ENCODE measurements around the gene AVEN.
"Not testable (repeated sequence)": the region's sequence is repeated elsewhere in the genome, so short reads cannot be mapped to it uniquely, and the experiment has no call there.

AVEN gene

DNA sequence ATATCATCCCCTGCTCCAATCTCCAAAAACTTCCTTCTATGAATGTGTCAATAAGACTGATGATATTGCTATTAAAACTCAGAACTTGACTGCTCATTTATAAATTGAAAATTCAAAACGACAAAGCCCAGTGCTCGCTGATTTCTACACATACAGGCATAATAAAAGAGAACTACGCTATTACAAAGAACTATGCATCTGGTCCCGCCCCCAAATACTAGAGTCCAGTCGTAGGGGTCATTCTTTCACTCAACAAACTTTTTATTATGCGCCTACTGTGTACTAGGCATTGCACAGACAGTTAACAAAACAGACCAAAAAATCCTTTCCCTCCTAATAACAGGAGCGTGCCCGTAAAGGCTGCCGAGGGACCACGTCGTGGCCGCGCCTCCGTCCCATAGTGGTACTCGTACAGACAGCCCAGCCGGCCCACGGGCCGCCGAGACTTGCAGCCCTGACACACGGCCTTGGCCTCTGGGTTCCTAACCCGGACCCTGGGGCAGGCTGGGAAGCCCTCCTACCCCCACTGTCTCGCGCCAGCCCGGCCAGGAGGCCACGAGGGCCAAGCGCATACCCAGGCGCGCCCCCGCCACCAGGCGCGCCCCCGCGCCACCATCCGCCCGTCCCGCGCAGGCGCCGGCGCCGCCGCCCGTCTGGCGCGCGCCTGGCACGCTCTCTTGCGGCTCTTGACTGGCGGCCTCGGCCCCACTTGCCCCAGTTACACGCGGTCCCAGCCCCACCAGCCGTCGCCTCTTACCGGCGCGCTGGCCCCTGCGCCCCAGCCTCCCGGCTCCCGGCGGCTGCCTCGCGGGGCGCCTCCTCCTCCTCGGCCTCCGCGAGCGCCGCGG is 757 bp downstream of the AVEN start:
- peak; percentile 81 to 92 (median 87) for DNase-seq

DNA sequence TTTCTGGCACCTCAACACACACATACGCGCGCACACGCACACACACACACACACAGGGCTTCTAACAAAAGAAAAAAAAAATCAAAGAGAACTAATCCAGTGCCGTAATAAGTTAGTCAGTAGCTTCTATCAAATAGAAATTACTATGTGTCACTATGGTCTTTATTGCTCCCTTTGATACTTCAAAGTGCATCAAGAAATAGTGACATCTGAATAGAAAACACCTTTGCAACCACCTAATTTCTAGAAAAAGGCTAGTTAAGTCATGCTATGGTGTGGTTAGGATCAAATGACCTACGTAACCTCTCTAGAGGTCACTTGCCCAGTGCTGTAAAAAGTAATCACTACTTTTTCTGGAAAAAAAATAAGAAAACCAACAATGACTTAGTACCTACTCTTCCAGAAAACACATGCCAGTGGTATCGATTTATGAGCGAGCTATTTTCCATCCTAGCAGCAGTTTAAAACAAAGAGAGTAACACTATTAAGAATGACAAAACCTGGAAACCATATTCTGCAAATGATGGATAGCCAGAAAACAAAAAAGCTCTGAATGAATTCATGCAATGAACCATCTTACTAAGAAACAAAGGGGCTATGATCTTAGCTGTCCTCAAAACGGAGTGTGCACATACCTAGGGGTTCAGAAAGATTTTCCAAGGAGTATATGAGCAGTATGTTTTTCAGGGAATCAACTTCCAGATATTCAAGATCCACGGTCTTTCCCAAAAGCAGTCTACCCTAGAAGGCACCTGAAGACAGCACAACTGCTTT is 6.8 kb downstream of the AVEN start:
- DNase-seq: no peak

DNA sequence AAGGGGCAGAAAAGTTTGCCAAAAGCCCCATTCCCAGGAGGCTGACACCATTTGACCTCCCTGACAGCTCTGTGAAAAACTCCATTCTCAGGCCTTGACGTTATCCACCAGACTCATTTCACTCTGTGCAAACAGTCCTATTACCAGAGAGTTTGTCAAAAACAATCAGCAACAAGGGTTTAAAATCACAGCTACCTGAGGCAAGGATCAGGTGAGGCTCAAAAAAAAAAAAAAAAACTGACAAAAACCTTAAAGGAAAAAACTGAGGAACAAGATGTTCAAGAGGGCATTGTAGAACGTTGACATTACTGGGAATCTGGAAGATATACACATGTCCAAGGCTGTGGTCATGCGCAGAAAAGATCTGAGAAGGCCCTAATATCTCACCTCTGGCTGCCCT is 11.4 kb downstream of the AVEN start:
- no peak for DNase-seq

DNA sequence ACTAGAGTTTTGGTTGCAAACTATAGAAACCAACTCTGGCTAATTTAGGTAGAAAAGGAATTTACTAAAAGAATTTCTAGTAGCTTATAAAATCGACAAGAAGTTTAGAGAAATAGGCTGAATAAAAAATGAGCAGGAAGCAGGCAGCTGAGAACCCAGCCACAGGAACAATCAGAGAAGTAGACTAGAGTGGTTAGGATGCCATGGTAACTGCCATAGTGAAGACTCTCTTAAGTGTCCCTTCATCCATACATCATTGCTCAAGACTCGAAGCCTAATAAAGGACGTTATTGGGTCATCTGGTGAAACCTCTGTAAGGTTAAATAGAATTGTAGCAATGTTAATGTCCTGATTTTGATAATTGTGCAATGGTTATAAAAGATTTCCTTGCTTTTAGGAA is 13.8 kb downstream of the AVEN start:
- no peak for DNase-seq

DNA sequence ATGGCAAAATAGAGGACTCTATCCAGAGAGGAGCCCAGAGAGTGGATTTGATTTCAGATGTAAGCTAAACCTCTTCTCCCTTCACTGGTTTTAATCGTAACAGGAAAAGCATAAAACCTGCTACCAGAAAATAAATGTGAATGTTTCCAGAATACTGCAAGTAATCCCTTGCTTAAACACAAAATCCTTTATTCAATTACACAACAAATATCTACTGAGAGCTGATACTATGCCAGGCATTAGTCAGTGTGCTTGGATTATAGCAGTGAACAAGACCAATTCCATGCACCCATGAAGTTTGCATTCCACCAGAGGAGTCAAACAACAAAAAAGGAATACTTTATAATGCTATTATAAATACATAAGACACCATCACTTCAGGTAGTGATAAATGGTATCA is 15.1 kb downstream of the AVEN start:
- DNase-seq: no peak

DNA sequence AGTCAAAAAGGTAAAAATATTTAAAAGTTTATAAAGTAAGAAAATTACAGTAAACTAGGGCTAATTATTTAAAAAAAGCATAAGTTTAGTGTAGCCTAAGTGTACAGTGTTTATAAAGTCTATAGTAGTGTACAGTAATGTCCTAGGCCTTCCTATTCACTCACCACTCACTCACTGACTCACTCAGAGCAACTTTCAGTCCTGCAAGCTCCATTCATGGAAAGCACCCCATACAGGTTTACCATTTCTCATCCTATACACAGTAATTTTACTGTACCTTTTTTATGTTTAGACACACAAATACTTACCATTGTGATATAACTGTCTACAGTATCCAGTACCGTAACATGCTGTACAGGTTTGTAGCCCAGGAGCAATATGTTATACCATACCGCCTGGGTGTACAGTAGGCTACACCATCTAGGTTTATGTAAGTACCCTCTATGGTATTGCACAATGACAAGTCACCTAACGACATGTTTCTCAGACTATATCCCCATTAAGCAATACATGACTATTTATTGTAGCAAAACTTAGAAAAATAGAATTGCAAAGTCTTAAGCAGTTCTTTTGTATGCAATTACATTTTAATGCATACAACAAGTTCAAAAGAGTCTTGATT is 19.5 kb downstream of the AVEN start:
- DNase-seq: no peak

DNA sequence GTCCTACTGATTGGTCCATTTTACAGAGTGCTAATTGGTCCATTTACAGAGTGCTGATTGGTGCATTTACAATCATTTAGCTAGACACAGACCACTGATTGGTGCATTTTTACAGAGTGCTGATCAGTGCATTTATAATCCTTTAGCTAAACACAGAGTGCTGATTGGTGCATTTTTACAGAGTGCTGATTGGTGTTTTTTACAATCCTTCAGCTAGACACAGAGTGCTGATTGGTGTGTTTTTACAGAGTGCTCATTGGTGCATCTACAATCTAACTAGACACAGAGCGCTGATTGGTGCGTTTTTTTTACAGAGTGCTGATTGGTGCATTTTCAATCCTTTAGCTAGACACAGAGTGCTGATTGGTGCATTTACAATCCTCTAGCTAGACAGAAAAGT is 20.3 kb downstream of the AVEN start:
- DNase-seq: not testable (repeated sequence)

DNA sequence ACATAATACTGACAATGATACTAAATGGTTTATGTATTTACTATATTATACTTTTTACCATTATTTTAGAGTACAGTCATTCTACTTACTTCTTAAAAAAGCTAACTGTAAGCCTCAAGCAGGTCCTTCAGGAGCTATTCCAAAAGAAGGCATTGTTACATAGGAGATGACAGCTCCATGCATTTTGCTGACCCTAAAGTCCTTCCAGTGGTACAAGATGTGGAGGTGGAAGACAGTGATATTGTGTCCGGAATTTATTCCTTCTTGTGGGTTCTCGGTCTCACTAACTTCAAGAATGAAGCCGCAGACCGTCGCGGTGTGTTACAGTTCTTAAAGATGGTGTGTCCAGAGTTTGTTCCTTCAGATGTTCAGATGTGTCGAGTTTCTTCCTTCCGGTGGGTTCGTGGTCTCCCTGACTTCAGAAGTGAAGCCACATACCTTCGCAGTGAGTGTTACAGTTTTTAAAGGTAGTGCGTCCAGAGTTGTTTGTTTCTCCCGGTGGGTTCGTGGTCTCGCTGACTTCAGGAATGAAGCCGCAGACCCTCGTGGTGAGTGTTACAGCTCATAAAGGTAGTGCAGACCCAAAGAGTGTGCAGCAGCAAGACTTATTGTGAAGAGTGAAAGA is 20.9 kb downstream of the AVEN start:
- no peak for DNase-seq

DNA sequence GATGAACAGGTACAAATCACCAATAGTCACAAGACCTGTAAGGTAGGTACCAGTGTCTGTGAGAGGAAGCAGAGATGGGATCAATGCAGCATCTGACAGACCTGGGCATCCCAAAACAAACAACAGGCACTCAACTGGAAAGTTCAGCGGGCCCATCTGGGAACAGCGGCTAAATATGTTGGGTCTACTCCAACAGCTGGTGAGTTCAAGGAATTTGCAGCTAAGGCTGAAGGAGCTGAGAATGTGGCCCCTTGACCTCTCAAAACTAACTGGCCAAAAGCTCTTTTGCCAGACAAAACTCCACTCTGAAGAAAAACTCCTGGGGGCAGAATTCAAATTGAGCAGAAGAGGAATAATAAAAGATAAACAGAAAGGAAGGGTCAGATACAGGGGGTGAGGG is 24.4 kb downstream of the AVEN start:
- DNase-seq: no peak

DNA sequence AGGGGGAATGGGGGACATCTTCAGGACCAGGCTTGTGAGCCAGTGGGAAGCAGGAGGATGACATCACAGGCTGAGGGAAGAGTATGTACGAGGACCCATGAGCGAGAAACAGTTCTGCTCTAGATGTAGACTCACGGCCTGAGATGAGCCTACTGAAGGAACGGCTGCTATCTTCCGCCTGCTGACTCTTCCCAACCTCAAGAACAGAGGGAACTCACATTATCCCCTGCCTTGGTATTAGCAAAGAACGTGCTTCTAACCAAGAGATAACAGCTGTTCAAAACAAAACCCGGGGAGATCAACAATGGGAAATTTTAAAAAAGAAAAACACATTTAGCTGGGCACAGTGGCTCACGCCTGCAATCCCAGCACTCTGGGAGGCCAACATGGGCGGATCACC is 25.3 kb downstream of the AVEN start:
- DNase-seq: no peak

DNA sequence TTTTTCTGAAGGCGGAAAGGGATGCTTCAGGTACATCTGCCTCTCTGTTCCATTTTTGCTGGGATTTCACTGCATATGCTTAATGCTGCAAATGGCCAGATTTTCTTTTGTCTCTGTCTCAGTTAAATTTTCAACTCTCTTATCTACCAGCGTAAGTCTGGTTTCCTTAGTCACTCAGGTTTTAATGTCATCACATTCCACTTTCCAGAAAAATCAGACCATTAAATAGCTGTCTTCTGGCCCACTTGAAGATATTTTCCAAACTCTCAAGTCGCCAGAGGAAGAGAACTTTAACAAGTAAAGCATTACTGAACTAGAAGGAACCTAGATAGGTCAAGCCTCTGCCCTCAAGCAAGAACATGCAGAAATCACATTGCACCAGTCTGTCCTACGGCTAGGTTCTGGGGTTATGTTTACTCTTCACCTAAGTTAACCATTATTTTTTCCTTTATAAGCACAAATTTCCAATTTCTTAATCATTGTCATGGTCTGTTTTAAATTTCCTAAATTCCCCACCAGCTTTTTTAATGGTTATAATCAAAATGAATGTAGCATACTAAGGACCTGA is 26.5 kb downstream of the AVEN start:
- DNase-seq: no peak

DNA sequence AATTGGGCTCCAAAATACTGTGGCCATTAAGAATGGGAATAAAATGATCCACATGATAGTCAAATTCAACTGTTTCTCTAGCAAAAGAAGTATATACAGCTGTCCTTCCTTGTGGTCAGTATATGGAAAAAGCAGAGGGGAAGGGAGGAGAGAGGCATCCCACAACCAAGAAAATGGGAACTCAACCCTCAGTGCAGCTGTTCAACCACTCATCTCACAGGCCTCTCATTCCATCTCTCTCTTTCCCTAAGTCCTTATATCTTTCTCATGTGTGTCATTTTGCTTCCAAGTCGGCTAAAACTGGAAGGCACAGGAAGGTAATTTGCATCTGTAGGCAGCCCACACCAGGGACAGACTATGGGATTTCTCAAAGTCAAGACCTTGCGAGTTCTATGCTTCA is 27.5 kb downstream of the AVEN start:
- no peak for DNase-seq

DNA sequence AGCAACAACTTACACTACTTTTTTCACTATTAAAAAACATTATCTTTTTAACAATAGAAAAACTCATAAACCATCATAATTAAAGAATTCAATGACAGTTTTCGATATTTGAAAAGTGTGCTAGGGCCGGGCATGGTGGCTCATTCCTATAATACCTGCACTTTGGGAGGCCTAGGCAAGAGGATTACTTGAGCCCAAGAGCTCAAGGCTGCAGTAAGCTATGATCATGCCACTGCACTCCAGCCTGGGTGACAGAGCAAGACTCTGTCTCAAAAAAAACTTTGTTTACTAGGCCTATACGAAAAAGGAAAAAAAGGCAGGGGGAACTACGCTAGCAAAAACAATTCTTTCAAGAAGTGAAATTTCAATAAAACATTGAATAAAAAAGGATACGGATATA is 28.1 kb downstream of the AVEN start:
- DNase-seq: no peak

DNA sequence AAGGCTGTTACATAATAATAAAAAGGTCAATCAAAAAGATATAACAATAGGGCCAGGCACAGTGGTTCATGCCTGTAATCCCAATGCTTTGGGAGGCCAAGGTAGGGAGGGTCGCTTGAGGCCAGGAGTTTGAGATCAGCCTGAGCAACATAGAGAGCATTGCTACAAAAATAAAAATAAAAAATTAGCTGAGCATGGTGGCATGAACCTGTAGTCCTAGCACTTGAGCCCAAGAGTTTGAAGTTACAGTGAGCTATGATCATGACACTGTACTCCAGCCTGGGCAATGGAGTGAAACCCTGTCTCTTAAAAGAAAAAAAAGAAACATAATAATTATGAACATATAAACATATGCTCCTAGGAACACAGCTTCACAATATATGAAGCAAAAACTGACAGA is 29.3 kb downstream of the AVEN start:
- no peak for DNase-seq

DNA sequence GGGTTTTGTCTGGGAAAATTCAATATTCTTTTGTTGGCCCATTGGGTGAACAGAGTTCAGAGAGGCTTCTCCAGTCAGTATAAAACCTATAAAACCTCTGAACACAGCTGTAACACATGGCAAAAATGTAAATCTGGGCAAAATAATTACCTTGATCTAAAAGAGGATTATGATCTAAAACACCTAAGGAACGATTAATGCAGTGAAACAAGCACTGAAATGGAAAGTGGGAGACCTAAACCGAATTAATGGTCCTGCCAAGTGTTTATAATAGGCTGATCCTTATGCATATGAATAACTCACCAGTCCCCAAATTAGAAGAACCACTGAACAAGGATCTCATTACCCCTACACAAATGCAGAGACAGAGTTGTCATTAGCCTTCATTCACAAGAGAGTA is 32.6 kb downstream of the AVEN start:
- no peak for DNase-seq

DNA sequence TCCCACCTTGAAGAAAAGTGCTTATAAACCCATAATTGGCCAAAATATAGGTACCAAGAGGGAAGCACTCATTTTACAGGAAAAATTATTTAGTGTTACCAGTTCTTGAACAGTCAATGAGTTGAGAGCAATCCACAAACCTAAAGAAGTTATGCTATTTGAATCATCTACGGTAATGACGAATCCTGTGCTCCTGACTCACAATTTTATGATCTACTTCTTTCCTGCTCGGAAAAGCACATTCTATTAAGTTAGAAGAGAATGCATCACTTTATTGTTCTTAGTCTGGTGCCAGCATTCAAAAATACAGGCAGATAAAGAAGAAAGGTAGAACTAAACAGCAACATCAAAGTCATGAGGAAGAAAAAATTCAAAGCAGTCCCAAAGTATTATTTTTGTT is 37.5 kb downstream of the AVEN start:
- no peak for DNase-seq

DNA sequence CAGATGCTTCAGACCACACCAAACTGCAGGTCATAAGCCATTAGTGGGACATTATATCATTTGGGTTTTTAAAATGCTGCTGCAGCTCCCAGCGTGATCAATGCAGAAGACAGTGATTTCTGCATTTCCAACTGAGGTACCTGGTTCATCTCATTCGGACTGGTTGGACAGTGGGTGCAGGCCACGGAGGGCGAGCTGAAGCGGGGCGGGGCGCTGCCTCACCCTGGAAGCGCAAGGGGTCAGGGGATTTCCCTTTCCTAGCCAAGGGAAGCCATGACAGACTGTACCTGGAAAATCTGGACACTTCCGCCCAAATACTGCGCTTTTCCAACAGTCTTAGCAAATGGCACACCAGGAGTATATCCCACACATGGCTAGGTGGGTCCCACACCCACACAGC is 43.3 kb downstream of the AVEN start:
- DNase-seq: not testable (repeated sequence)

DNA sequence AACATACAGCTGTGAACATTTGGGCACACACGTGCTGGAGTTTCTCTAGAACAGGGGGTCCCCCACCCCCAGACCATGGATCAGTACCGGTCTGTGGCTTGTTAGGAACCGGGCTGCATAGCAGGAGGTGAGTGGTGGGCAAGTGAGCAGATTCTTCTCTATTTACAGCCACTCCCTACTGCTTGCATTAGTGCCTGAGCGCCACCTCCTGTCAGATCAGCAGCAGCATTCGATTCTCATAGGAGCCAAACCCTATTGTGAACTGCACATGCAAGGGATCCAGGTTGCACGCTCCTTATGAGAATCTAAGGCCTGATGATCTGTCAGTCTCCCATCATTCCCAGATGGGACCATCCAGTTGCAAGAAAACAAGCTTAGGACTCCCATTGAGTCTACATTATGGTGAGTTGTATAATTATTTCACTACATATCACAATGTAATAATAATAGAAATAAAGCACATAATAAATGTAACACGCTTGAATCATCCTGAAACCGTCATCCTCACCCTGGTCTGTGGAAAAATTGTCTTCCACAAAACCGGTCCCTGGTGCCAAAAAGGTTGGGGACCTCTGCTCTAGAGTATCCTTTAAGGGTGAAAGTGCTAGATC is 44.9 kb downstream of the AVEN start:
- DNase-seq: peak in 3 of 4 experiments; percentile 4 to 12 (median 12)

DNA sequence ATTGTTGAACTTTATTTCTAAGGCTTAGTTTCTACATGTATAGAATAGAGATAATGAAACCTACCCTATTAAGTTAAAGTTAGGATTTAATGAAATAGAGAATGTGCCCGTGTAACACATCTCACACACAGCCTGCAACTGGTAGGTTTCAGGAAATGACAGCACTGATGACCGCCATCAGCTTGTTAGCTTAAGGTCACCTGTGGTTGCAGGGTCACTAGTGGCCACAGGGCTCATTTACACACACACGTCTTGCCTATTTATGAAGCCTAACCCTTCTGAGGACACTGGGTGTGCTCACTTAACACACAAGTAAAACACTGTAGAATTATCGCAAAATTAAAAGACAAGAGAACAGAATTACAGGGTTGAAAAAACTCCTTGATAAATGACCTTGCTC is 50.6 kb downstream of the AVEN start:
- no peak for DNase-seq

DNA sequence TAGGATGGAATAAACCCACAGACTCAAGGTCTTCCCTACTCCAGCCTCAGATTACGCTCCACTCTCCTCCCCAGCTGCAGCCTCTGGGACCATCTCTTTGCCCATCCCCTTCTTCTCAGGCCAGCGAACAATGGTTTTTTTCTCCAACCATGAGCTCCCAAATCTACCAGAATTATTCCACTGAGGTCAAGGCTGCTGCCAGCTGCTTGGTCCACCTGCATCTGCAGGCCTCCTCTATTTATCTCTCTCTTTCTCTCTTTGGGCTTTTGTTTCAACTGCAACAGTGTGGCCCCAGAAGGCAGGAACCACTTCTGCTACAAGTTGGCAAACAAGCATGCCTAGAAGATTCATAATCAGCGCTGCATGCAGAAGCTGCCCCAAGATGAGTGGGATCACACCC is 51.6 kb downstream of the AVEN start:
- no peak for DNase-seq

DNA sequence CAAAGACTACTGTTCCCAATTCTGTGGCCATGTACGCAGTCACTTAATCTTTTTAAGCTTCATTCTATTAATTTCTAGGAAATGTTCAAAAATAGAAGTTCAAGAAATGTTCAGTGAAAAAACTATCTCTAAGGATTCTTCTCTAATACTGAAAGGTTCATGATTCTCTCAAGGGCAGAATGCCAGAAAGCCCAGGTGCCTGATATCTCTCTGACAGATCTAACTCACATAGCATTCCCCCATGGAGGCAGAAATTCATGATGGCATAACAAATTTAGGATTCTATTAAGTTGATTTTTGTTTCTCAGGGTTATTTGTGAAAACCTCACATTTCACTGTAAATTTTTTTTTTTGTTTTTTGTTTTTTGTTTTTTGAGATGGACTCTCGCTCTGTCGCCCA is 53.3 kb downstream of the AVEN start:
- no peak for DNase-seq

DNA sequence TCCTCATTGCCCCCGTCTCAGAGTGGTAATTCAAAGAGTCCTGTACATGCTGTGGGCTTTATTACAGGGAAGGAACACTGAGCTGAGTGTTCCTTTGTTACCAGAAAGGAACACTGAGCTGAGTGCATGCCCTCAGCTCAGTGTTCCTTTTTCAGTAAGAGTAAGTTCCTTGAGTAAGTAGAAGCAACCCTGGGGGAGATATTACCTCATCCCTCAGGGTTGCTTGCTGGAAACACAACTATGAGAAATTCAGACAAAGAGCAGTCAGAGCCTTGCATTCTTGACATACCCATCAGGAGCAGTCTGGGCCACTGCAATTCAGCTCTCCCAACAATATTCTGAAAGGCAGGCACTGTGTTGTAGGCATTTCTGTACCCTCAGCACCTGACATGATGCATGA is 53.7 kb downstream of the AVEN start:
- peak in 3 of 4 experiments; percentile 4 to 7 (median 5) for DNase-seq

Measured in suppressor macrophage (primary cell).